Retinal pigment epithelial cell (primary cell): Measurements from ENCODE around the gene DST.

ENCODE experiments used
- DNase-seq: peaks from one replicate; pipeline ENCODE4 v3.0.0-alpha.2; 2010; ENCODE audit warnings: low read depth
- H3K4me3 ChIP-seq: 2 replicates; pipeline ENCODE4 v1.5.1; 2011; ENCODE audit warnings: mild to moderate bottlenecking, low read length, control low read depth, moderate library complexity
- TF ChIP-seq, protein P1 (sequence below): conservative IDR thresholded peaks from 2 replicates; pipeline ENCODE4 v1.5.1; 2011; ENCODE audit warnings: low read depth, low read length, control low read depth, inconsistent platforms

Gene DST

DNA sequence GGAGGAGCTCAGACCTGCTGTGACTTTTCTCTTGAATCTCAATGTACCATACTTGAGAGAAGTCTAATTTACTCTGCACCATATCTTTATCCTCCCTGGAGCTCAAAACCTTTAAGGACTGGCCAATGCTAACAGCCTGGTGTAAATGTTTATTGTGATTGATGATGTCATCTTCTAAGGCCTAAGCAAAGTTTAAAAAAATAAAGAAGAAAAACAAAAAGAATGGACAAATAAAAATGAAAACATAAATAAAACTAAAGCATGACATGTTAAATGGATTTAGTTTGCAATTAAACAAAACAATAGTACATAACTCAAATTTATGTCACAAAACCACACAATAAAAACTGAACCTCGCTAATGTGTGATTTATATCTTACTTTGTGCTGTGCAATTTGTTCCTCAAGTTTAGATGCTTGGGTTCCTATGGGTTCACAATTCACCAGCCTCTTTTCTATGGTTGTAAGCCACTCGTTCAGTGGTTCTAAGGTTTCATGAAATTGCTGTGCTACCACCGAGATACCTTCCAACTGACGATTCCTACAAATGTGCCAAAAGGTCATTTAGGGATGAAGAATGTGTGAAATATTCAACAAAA lies 113.0 kb downstream of the DST start:
- TF ChIP-seq, protein P1, sequence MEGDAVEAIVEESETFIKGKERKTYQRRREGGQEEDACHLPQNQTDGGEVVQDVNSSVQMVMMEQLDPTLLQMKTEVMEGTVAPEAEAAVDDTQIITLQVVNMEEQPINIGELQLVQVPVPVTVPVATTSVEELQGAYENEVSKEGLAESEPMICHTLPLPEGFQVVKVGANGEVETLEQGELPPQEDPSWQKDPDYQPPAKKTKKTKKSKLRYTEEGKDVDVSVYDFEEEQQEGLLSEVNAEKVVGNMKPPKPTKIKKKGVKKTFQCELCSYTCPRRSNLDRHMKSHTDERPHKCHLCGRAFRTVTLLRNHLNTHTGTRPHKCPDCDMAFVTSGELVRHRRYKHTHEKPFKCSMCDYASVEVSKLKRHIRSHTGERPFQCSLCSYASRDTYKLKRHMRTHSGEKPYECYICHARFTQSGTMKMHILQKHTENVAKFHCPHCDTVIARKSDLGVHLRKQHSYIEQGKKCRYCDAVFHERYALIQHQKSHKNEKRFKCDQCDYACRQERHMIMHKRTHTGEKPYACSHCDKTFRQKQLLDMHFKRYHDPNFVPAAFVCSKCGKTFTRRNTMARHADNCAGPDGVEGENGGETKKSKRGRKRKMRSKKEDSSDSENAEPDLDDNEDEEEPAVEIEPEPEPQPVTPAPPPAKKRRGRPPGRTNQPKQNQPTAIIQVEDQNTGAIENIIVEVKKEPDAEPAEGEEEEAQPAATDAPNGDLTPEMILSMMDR, result no peak

DNA sequence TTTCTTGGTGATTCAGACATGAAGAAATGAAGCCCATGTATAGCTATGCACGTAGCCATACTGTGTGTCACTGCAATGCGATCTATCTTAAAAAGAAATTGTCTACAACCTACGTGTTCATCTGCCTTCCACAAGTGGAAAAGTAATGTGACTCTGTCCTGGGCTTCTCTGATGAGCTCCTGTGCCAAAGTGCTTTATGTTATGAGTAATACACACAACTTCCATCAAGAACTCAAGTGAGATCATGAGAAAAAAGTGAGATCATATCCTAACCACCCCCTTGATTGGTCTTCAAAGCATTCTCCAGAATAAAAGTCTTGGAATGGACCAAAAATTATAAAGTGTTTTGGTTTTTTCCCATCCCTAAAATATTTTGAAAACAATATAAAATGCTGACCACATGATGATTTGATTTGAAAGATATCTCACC lies 114.3 kb downstream of the DST start:
- H3K4me3 ChIP-seq, result no peak overlapping the region
- TF ChIP-seq, protein P1, result no peak
- no peak for DNase-seq

More for the DNA sequence above, 113.0 kb downstream of the DST start:
- H3K4me3 ChIP-seq, result no peak overlapping the region
- DNase-seq, result no peak

DNA sequence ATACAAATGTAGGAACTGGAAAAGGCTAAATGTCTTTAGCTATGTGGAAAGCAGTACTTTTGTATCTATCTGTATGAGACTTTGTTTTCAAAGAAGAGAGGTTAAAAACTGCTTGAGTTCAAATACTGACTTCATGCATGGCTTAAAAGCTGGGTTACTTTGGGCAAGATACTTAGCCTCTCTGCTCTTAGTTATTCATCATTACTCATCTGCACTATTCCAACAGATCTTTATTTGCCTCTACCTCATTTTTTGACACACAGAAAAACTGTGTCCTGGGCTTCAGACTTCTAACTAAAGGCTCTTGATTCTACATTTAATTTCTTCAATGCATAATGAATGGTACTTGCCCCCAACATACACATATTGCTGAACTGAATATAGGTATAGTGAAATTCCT lies 114.8 kb downstream of the DST start:
- DNase-seq, result no peak
- no peak overlapping the region for H3K4me3 ChIP-seq
- TF ChIP-seq, protein P1, result no peak

DNA sequence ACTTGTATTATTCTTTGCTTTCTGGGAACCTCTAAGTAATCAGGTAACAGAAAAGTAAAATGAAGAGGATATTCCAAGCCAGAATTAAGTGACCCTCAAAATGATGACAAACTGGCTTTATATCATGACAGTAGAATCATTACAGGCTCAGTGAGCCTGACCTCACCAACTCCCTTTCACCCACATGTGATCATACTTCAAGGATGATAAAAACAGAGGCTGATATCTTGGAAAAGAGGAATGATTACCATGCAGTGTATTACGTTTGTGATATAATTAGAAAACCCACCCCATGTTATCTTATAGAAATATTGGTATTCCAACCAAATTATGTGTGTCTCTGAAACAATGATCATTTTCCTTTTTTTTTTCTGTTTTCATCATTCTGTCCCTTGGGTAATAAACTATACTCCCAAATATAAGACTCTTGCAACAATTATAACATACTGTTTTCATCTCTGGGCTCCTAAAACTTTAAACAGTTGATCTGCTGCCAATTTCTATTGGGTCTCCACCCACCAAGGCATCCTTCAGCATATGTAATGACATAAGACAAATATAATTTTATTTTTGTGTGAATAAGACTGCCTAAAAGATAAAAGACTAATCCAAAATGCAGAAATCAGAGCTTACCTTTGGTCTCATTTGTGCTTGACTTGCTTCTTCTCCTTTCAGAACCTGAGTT lies 115.7 kb downstream of the DST start:
- no peak for DNase-seq
- TF ChIP-seq, protein P1, result no peak
- H3K4me3 ChIP-seq, result no peak overlapping the region

DNA sequence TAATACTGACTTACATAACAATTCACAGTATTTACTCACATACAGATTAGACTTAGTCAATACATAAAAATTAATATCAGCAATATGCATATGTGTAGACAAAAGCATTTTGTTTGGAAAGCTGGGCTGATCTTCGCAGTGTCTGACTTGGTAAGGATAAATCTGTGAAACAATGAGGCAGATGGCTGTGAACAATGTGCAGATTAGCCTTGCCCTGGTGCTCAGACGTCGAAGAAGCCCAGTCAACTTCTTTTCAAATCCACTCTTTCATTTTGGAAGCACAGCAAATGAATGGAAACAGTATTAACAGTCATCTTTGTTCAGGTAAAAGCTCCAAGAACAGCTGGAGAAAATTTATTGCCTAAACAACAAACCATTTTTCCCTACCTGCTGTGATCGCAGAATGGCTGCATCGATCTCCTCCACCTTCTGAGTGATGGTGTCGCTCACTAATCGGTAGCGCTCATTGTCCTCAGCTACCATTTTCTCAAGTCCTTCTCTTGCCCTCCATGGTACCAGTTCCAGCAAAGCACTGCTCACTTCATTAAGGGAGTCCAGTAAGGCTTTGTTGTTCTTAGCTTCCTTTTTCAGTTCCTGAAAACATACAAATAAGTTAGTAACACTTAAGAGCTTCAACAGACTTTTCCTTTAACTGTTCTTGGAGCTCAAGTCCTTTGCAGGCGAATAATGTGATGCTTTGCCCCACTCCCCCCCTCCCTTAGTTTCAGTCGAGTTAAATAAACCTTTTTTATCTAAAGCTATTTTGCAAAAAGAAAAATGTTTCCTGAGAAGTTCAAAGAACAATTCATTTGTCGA lies 116.5 kb downstream of the DST start:
- no peak overlapping the region for H3K4me3 ChIP-seq
- DNase-seq, result no peak
- TF ChIP-seq, protein P1, result no peak

DNA sequence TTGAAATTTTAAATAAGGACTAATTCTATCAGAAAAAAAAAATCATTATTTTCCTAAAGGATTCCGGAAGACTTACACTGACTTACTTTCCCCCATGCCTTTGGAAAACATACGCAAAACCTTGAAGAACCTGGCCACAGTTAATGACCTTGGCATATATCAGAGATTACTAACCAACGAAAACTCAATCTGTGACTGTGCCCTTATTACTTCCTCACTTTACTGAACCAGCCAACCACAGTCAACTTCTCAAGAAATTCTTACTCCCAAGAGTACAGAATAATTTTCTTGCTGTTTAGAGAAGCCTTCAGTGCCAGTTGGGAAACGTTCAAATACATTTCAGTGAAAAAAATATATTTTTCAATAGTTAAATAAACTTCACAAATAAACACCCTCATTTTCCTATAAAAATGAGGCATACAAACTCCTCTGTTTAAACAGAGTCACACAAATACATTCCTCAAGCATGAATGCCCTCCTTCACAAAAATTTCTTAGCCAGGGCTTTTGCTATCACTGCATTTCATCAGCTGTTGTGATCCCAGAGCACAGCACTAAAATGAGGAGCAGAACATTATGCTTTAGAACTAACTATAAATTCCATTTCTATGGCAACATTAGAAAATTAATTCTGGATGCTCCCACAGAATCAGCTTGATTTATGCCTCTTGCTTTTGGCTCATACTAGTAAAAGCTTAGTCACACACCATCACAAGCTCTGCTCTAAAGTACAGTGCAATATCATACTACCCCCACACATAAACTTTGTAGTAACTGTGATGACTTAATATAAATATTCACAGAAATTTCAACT lies 117.6 kb downstream of the DST start:
- DNase-seq, result no peak
- no peak overlapping the region for H3K4me3 ChIP-seq
- TF ChIP-seq, protein P1, result no peak
